Lower lobe of right lung (tissue), 2 donors: ENCODE data around the gene ATPAF1. TPM values are rescaled to one million over a fixed set of nuclear protein-coding genes. Genes with fewer than 3 reads are reported as not detected.

ENCODE experiments used
- ATAC-seq, 2 donors: fragments of 200-7000 bp; cut with Tn5 transposase; one replicate each; pipeline ENCODE4 v1.9.1; 2020 to 2022; ENCODE audit warnings: mild to moderate bottlenecking in 2 of 2, moderate library complexity in 2 of 2
- DNase-seq: peaks from one replicate; pipeline ENCODE4 v3.0.0-alpha.2; 2020
- H3K27ac ChIP-seq: fragments of 200-600 bp; one replicate; pipeline ENCODE4 v1.8.0; 2022
- H3K27me3 ChIP-seq: fragments of 200-600 bp; one replicate; pipeline ENCODE4 v1.8.0; 2022; ENCODE audit warnings: low read depth
- H3K36me3 ChIP-seq: fragments of 200-600 bp; one replicate; pipeline ENCODE4 v1.8.0; 2022; ENCODE audit warnings: mild to moderate bottlenecking
- H3K4me1 ChIP-seq: fragments of 200-600 bp; one replicate; pipeline ENCODE4 v1.8.0; 2022
- H3K4me3 ChIP-seq: fragments of 200-600 bp; one replicate; pipeline ENCODE4 v1.8.0; 2022; ENCODE audit warnings: mild to moderate bottlenecking
- H3K9me3 ChIP-seq: fragments of 200-600 bp; one replicate; pipeline ENCODE4 v1.8.0; 2022
- intact Hi-C: fragments of 100-400 bp; cut with DNase I; formaldehyde crosslinking; loops from one replicate; pipeline ENCODE4 v1.11.0; 2022
- total RNA-seq: library from RNA; stranded (reverse); fragmentation: NEBNext Ultra II Directional; extraction: Animal tissue kit (Norgen Biotek cat#: 25700); gene quantifications from one replicate; pipeline ENCODE4 v1.2.1, GENCODE V29; 2021
- TF ChIP-seq, protein P1 (sequence below): fragments of 200-600 bp; IDR thresholded peaks from one replicate; pipeline ENCODE4 v1.8.0; 2022; ENCODE audit warnings: antibody characterized with exemption, mild to moderate bottlenecking
- donor health status: DM: no; HTN: yes; CAD: no; lungs with severe emphysema.

ATPAF1 gene
- total RNA-seq, 1 donor from 2014 or later, result 34.9 TPM

DNA sequence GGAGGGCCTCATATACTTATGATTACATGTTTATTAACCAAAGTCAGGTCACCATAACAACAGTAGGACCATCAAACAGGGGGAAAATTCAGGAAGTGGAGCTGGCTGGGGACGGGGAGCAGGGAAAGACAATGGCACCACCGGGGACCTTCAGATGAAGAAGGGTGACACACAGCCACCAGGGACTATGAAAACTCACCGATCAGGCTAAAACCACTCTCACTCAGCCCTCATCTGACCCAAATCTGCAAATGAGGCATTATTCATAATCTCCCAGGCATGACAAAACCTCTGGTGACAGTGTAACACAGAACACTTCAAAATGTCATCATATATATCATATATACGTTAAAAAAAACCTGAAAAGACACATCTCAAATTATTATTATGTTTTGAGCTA is 75.3 kb downstream of the ATPAF1 start:
- intact Hi-C loops, result no loop called here
- no peak for DNase-seq
- Histone ChIP-seq H3K36me3 (peaks cover 53% of the 10 kb centered on the region), H3K27me3 (no peaks in the 10 kb centered on the region), H3K4me1 (peaks cover 24% of the 10 kb centered on the region), H3K27ac (no peak overlapping the region), H3K4me3 (no peak overlapping the region), H3K9me3 (no peaks in the 10 kb centered on the region)
- TF ChIP-seq, protein P1, sequence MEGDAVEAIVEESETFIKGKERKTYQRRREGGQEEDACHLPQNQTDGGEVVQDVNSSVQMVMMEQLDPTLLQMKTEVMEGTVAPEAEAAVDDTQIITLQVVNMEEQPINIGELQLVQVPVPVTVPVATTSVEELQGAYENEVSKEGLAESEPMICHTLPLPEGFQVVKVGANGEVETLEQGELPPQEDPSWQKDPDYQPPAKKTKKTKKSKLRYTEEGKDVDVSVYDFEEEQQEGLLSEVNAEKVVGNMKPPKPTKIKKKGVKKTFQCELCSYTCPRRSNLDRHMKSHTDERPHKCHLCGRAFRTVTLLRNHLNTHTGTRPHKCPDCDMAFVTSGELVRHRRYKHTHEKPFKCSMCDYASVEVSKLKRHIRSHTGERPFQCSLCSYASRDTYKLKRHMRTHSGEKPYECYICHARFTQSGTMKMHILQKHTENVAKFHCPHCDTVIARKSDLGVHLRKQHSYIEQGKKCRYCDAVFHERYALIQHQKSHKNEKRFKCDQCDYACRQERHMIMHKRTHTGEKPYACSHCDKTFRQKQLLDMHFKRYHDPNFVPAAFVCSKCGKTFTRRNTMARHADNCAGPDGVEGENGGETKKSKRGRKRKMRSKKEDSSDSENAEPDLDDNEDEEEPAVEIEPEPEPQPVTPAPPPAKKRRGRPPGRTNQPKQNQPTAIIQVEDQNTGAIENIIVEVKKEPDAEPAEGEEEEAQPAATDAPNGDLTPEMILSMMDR, result no peak
- ATAC-seq, result no peak

DNA sequence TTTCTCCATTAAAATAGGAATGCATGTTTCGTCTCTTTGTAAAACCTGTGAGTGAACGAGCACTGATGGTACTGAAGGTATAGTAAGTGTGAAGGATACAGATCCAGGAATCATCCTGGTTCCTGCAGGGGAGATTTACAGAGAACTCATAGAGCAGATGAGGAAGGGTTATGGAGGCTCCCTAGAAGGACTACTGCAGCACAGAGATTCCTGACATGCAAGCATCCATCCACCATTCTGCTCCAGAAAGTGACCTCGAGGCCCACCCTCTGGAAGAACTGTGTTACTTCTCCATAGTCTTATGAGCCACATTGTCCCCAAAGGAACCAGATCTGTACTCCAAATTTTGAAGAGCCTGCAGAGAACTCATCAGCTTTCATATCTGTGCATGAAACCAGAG is 78.6 kb downstream of the ATPAF1 start:
- no peak overlapping the region for H3K4me3 ChIP-seq
- no peaks in the 10 kb centered on the region for H3K27me3 ChIP-seq
- TF ChIP-seq, protein P1, result no peak
- ATAC-seq (no peak), DNase-seq (no peak)
- peaks cover 79% of the 10 kb centered on the region for H3K36me3 ChIP-seq
- H3K4me1 ChIP-seq, result peaks cover 8% of the 10 kb centered on the region
- intact Hi-C loops, result no loop called here
- H3K9me3 ChIP-seq, result no peaks in the 10 kb centered on the region
- H3K27ac ChIP-seq, result no peak overlapping the region

DNA sequence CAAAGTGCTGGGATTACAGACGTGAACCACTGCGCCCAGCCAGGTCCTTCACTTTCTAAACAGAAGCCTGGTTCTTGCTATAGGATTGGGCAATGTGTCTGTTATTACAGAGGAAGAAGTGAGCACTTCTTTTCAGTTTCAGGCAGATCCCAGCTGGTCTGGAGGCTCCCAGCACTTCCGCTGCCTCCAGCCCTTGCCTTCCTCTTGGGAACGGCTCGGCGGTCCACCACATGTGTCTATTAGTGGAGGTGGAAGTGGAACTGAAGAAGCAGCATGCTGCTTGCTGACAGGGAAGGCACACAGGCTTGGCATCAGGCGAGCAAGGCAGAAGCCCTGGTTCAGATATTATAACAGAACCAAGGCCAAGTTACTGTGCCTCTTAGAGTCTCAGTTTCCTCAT is 81.1 kb downstream of the ATPAF1 start:
- TF ChIP-seq, protein P1, result no peak
- no peak overlapping the region for H3K27ac ChIP-seq
- H3K36me3 ChIP-seq, result peaks cover 85% of the 10 kb centered on the region
- no peak overlapping the region for H3K4me3 ChIP-seq
- no peaks in the 10 kb centered on the region for H3K9me3 ChIP-seq
- no peaks in the 10 kb centered on the region for H3K27me3 ChIP-seq
- ATAC-seq (peak; percentile 78 to 83), DNase-seq (peak; percentile 82)
- peaks cover 20% of the 10 kb centered on the region for H3K4me1 ChIP-seq
- intact Hi-C loops, result no loop called here

DNA sequence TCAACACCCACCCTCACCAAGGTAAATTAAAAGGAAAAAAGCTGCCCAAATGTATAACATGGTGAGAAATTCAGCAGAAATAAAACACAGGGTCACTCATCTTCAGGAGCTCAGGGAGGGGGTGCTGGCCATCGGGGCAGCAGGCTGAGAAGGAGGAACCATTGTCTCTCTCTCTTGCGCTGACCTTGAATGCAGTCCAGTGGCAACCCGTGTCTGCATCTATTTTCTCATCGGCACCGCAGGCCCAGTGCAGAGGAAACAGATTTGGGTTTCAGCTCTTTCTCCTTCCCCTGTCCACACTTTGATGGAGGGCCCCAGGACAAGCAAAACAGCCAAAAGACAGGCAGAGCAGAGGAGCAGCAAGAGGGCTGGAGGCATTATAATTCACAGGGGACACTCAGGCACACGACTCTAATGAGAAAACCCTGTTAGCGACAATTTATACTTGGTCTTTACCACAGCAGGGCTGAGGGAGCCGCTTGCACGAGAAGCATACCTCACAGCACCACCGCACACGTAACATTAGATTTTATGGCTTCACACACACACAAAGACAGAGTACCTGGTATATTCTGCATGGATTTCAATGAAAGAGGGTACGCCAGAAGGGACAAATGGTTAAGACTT is 82.7 kb downstream of the ATPAF1 start:
- intact Hi-C loops, result no loop called here
- peaks cover 80% of the 10 kb centered on the region for H3K36me3 ChIP-seq
- TF ChIP-seq, protein P1, result no peak
- no peaks in the 10 kb centered on the region for H3K27me3 ChIP-seq
- peaks cover 35% of the 10 kb centered on the region for H3K4me1 ChIP-seq
- DNase-seq (no peak), ATAC-seq (no peak)
- H3K9me3 ChIP-seq, result no peaks in the 10 kb centered on the region
- H3K27ac ChIP-seq, result no peak overlapping the region
- H3K4me3 ChIP-seq, result no peak overlapping the region

DNA sequence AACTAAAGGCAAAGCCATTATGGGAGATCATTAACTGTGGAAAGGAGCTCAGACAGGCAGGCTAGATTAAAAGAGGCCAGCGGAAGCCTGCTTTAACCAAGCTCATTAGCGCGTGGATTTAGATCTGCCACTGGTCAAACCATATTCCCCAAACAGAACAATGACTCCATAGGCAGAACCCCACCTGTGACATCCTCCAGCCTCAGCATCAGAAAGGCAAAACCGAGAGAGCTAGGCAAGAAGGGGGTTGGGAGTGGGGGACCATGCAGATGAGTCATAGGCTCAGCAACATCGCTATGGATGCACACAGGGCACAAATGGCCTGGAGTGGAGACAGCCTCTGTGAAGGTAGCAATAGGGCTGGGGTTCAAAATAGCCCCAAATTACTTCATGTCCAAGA is 84.7 kb downstream of the ATPAF1 start:
- peaks cover 82% of the 10 kb centered on the region for H3K36me3 ChIP-seq
- no peaks in the 10 kb centered on the region for H3K27me3 ChIP-seq
- H3K27ac ChIP-seq, result no peak overlapping the region
- intact Hi-C loops, result no loop called here
- no peaks in the 10 kb centered on the region for H3K9me3 ChIP-seq
- ATAC-seq (no peak), DNase-seq (no peak)
- peaks cover 49% of the 10 kb centered on the region for H3K4me1 ChIP-seq
- TF ChIP-seq, protein P1, result no peak
- H3K4me3 ChIP-seq, result no peak overlapping the region
